Liver (tissue), 1 donor: Measurements from ENCODE around the gene BLOC1S5.

Source experiments
- TF ChIP-seq, protein P1 (sequence below): IDR thresholded peaks from 2 replicates; pipeline ENCODE4 v1.6.1; 2016; ENCODE audit warnings: antibody characterized with exemption, mild to moderate bottlenecking
- TF ChIP-seq, protein P2 (sequence below): IDR thresholded peaks from 2 replicates; pipeline ENCODE4 v1.6.1; 2016; ENCODE audit warnings: antibody characterized with exemption

DNA sequence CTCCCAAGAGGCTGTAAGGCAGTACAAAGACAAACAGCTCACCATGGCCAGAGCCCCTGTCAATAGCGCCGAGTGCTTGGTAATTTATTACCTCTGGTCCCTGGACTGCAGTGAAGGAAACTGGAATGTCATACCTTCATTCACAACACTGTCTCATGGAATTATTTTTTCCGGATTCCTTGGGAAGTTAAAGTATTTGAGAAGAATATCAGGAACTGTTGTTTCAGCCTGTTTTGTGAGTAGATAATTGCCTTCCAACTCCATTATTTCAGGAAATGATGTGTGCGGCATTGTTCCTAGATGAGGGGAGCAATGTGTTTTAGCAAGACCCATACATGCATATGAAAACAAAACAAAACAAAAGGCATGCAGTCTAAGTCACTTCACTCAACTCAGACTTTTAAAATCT lies 64.0 kb downstream of the BLOC1S5 start:
- TF ChIP-seq, protein P1, sequence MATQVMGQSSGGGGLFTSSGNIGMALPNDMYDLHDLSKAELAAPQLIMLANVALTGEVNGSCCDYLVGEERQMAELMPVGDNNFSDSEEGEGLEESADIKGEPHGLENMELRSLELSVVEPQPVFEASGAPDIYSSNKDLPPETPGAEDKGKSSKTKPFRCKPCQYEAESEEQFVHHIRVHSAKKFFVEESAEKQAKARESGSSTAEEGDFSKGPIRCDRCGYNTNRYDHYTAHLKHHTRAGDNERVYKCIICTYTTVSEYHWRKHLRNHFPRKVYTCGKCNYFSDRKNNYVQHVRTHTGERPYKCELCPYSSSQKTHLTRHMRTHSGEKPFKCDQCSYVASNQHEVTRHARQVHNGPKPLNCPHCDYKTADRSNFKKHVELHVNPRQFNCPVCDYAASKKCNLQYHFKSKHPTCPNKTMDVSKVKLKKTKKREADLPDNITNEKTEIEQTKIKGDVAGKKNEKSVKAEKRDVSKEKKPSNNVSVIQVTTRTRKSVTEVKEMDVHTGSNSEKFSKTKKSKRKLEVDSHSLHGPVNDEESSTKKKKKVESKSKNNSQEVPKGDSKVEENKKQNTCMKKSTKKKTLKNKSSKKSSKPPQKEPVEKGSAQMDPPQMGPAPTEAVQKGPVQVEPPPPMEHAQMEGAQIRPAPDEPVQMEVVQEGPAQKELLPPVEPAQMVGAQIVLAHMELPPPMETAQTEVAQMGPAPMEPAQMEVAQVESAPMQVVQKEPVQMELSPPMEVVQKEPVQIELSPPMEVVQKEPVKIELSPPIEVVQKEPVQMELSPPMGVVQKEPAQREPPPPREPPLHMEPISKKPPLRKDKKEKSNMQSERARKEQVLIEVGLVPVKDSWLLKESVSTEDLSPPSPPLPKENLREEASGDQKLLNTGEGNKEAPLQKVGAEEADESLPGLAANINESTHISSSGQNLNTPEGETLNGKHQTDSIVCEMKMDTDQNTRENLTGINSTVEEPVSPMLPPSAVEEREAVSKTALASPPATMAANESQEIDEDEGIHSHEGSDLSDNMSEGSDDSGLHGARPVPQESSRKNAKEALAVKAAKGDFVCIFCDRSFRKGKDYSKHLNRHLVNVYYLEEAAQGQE, result no peak
- TF ChIP-seq, protein P2, sequence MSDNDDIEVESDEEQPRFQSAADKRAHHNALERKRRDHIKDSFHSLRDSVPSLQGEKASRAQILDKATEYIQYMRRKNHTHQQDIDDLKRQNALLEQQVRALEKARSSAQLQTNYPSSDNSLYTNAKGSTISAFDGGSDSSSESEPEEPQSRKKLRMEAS, result no peak
